PC-3 (cell line): ENCODE data around the gene SPOUT1. TPM values are rescaled to one million over a fixed set of nuclear protein-coding genes. Genes with fewer than 3 reads are reported as not detected.

Experiments
- ATAC-seq: fragments of 200-7000 bp; cut with Tn5 transposase; 2 replicates; pipeline ENCODE4 v1.9.1; 2020; ENCODE audit warnings: mild to moderate bottlenecking, moderate library complexity
- BruUV-seq: library from RNA; stranded (reverse); fragments of 400-500 nt; replicated peaks from 2 replicates; lab custom pipeline; 2021; lab: Mats Ljungman, UMichigan
- CTCF ChIA-PET: fragments of 300-600 bp; sonication (Branson Sonifier 250); formaldehyde crosslinking; loops from one replicate; lab custom pipeline; 2022; ENCODE audit warnings: antibody characterized with exemption; lab: Charles Lee
- POLR2A ChIA-PET: fragments of 300-600 bp; sonication (Branson Sonifier 250); formaldehyde crosslinking; loops from one replicate; lab custom pipeline; 2022; ENCODE audit warnings: antibody characterized with exemption; ENCODE audit not compliant: unreplicated experiment; lab: Charles Lee
- DNase-seq: peaks from one replicate; pipeline ENCODE4 v3.0.0-alpha.2; 2015
- H2AFZ ChIP-seq: fragments of 300-600 bp; sonication (generic); 2 replicates; pipeline ENCODE4 v1.6.0; 2016; ENCODE audit warnings: antibody characterized with exemption, low read length
- H3F3A ChIP-seq: fragments of 300-600 bp; sonication (generic); one replicate; pipeline ENCODE4 v1.6.0; 2017; ENCODE audit warnings: antibody characterized with exemption, low read length, control low read depth, mild to moderate bottlenecking; ENCODE audit not compliant: unreplicated experiment
- H3K27ac ChIP-seq: fragments of 300-600 bp; sonication (generic); 2 replicates; pipeline ENCODE4 v1.5.1; 2016; ENCODE audit warnings: mild to moderate bottlenecking, low read length
- H3K27me3 ChIP-seq: fragments of 300-600 bp; sonication (generic); 2 replicates; pipeline ENCODE4 v1.6.1; 2016; ENCODE audit warnings: low read length, mixed read lengths
- H3K36me3 ChIP-seq: fragments of 300-600 bp; sonication (generic); 2 replicates; pipeline ENCODE4 v1.6.1; 2016; ENCODE audit warnings: low read depth, mixed run types, low read length, mixed read lengths
- H3K4me1 ChIP-seq: fragments of 300-600 bp; sonication (generic); 2 replicates; pipeline ENCODE4 v1.5.1; 2016; ENCODE audit warnings: low read length; ENCODE audit not compliant: insufficient read depth
- H3K4me2 ChIP-seq: fragments of 300-600 bp; sonication (generic); 2 replicates; pipeline ENCODE4 v1.6.0; 2016; ENCODE audit warnings: low read length
- H3K4me3 ChIP-seq: fragments of 300-600 bp; sonication (generic); 2 replicates; pipeline ENCODE4 v1.5.1; 2016; ENCODE audit warnings: mild to moderate bottlenecking, low read length, mixed read lengths
- H3K79me2 ChIP-seq: fragments of 300-600 bp; sonication (generic); 2 replicates; pipeline ENCODE4 v1.6.1; 2017; ENCODE audit warnings: low read length, mixed read lengths
- H3K9ac ChIP-seq: fragments of 300-600 bp; sonication (generic); 2 replicates; pipeline ENCODE4 v1.6.0; 2016; ENCODE audit warnings: mild to moderate bottlenecking, low read length
- H3K9me2 ChIP-seq: fragments of 300-600 bp; sonication (generic); replicated peaks from 2 replicates; pipeline ENCODE4 v1.6.1; 2016; ENCODE audit warnings: mixed run types, low read length, mixed read lengths
- H3K9me3 ChIP-seq: fragments of 300-600 bp; sonication (generic); 2 replicates; pipeline ENCODE4 v1.6.1; 2016; ENCODE audit warnings: low read length, mixed read lengths
- H4K20me1 ChIP-seq: fragments of 300-600 bp; sonication (generic); 2 replicates; pipeline ENCODE4 v1.6.1; 2016; ENCODE audit warnings: low read length, mixed read lengths
- CTCF ChIP-seq: fragments of 300-600 bp; sonication (generic); conservative IDR thresholded peaks from 2 replicates; pipeline ENCODE4 v1.5.1; 2017; ENCODE audit warnings: antibody characterized with exemption, low read depth, mild to moderate bottlenecking, low read length
- EZH2 ChIP-seq: fragments of 300-600 bp; sonication (generic); IDR thresholded peaks from one replicate; pipeline ENCODE4 v1.6.1; 2017; ENCODE audit warnings: antibody characterized with exemption, mild to moderate bottlenecking, low read length; ENCODE audit not compliant: unreplicated experiment
- EZH2phosphoT487 ChIP-seq: fragments of 300-600 bp; sonication (generic); IDR thresholded peaks from 2 replicates; pipeline ENCODE4 v1.6.1; 2018; ENCODE audit warnings: mild to moderate bottlenecking, antibody characterized with exemption, low read length, borderline replicate concordance
- intact Hi-C: fragments of 100-400 bp; cut with micrococcal nuclease; formaldehyde crosslinking; loops from 2 replicates; pipeline ENCODE4 v1.9.0; 2023
- total RNA-seq: library from RNA; depleted of rRNA; stranded (reverse); fragments of >200 nt; gene quantifications from 2 replicates; pipeline ENCODE4 v1.2.3, GENCODE V29; 2014

The SPOUT1 gene
- total RNA-seq, 1 experiment from 2014 or later: 27.2 TPM

GRCh38 chr9:128821584-128822406 is 7.8 kb downstream of the SPOUT1 start:
- H3K9me3 ChIP-seq: no peaks in the 10 kb centered on the region
- H3F3A ChIP-seq: no peaks in the 10 kb centered on the region
- no peaks in the 10 kb centered on the region for H3K27me3 ChIP-seq
- no TSS peak for BruUV-seq
- no peak overlapping the region for H3K9ac ChIP-seq
- no peaks in the 10 kb centered on the region for H3K9me2 ChIP-seq
- peaks cover 9% of the 10 kb centered on the region; the same call in 1 of the 2 replicates for H3K36me3 ChIP-seq
- TF ChIP-seq EZH2: no peak
- no peak for TF ChIP-seq EZH2phosphoT487
- TF ChIP-seq CTCF: no peak
- no peak overlapping the region for H2AFZ ChIP-seq
- peaks cover 4% of the 10 kb centered on the region; the same call in 1 of the 2 replicates for H3K4me1 ChIP-seq
- ATAC-seq: no peak
- no peak overlapping the region for H3K4me2 ChIP-seq
- H3K27ac ChIP-seq: no peak overlapping the region
- 0 out of 2 replicates have a peak, but pooled peaks cover 11% of the 10 kb centered on the region for H3K79me2 ChIP-seq
- CTCF ChIA-PET: no interaction called here
- DNase-seq: no peak
- POLR2A ChIA-PET: no interaction called here
- intact Hi-C loops: no loop called here
- no peaks in the 10 kb centered on the region for H4K20me1 ChIP-seq
- no peak overlapping the region for H3K4me3 ChIP-seq

GRCh38 chr9:128820665-128821583 is 8.7 kb downstream of the SPOUT1 start:
- H4K20me1 ChIP-seq: no peaks in the 10 kb centered on the region
- DNase-seq (no peak), ATAC-seq (no peak)
- BruUV-seq: no TSS peak
- H3K27ac ChIP-seq: no peak overlapping the region
- no peak overlapping the region for H3K9ac ChIP-seq
- no peaks in the 10 kb centered on the region for H3K9me3 ChIP-seq
- H3K36me3 ChIP-seq: peaks cover 9% of the 10 kb centered on the region; the same call in 1 of the 2 replicates
- 0 out of 2 replicates have a peak, but pooled peaks cover 11% of the 10 kb centered on the region for H3K79me2 ChIP-seq
- no peak for TF ChIP-seq EZH2phosphoT487
- no peak for TF ChIP-seq CTCF
- TF ChIP-seq EZH2: no peak
- H3F3A ChIP-seq: no peaks in the 10 kb centered on the region
- no peaks in the 10 kb centered on the region for H3K9me2 ChIP-seq
- ChIA-PET POLR2A (no interaction called here), CTCF (no interaction called here)
- H3K4me3 ChIP-seq: no peak overlapping the region
- intact Hi-C loops: no loop called here
- no peak overlapping the region for H2AFZ ChIP-seq
- H3K27me3 ChIP-seq: no peaks in the 10 kb centered on the region
- H3K4me1 ChIP-seq: peaks cover 4% of the 10 kb centered on the region; the same call in 1 of the 2 replicates
- no peak overlapping the region for H3K4me2 ChIP-seq
